GM12875 (cell line): ENCODE data around the gene SLC7A9.

Experiments
- H3K4me3 ChIP-seq: one replicate; pipeline ENCODE4 v1.5.1; 2011; ENCODE audit warnings: low read depth, low read length, control low read depth
- TF ChIP-seq, protein P1 (sequence below): IDR thresholded peaks from 2 replicates; pipeline ENCODE4 v1.5.1; 2011; ENCODE audit warnings: low read depth, mild to moderate bottlenecking, control low read depth, inconsistent platforms, low read length, moderate library complexity, borderline replicate concordance; ENCODE audit not compliant: insufficient read depth

SLC7A9 gene

DNA sequence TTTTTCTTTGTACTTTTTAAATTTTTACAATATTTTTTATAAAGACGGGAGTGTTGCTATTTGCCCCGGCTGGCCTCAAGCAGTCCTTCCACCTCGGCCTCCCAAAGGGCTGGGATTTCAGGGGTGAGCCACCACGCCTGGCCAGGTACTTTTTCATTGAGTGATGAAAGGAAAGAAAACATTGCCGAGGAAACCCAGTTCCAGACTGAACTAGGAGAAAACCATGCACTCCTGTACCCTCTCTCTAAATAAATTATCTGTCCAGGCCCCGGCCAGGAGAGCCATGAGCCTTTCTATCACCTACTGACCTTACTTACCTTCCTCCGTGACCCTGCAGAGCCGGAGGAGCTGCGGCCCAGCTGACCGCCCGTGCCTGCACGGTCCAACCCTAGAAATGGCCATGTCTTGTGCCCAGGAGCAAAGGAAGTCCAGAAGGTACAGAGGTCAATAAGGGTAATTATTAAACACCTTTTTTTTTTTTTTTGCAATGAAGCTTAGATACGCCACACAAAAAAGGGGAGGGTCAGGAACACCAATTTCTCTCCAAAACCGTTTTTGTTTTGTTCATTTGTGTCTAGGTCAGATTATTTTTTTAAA lies at the start of gene SLC7A9:
Gene SLC7A9, minus strand, starts transcription at position 399 of the 597 bp plus-strand sequence. CDS start 1,233 bp downstream, outside the sequence.
- TF ChIP-seq, protein P1, sequence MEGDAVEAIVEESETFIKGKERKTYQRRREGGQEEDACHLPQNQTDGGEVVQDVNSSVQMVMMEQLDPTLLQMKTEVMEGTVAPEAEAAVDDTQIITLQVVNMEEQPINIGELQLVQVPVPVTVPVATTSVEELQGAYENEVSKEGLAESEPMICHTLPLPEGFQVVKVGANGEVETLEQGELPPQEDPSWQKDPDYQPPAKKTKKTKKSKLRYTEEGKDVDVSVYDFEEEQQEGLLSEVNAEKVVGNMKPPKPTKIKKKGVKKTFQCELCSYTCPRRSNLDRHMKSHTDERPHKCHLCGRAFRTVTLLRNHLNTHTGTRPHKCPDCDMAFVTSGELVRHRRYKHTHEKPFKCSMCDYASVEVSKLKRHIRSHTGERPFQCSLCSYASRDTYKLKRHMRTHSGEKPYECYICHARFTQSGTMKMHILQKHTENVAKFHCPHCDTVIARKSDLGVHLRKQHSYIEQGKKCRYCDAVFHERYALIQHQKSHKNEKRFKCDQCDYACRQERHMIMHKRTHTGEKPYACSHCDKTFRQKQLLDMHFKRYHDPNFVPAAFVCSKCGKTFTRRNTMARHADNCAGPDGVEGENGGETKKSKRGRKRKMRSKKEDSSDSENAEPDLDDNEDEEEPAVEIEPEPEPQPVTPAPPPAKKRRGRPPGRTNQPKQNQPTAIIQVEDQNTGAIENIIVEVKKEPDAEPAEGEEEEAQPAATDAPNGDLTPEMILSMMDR, result no peak
- no peak within 1 kb of the TSS for H3K4me3 ChIP-seq

DNA sequence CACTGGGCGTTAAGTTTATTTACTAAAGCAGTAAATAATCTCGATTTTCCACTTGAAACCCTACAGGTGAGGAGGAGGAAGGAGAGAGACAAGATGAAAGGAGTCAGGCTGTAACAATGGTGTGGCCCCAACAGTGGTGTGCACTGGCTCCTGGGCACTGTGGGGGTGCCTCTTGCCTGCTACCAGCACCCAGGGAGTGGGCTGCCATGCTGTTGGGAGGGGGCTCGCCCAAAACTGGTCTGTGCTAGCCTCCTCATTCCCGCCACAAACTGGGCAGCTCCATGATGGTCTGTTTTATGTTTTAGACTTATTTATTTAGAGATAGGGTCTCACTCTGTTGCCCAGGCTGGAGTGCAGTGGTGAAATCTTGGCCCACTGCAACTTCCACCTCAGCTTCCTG lies 49.8 kb upstream of the SLC7A9 start:
- H3K4me3 ChIP-seq, result no peak overlapping the region
- TF ChIP-seq, protein P1, result no peak

DNA sequence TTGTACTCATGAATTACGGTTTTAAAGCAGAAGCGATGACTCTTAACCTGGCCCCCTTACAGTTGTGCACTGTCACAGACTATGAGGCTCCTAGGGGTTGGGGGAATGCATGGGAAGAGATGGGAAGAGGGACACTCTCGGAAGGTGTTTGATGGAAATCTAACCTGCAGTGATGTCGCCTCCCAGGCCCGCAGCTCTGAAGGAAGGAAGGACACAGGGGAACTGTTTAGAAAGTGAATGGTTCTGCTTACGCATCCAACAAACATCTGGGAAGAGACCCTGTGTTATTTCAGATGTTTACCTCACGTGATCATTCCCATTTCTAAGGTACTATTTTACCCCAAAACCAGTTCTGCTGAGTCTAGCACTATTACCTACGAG lies 48.0 kb upstream of the SLC7A9 start:
- TF ChIP-seq, protein P1, result no peak
- no peak overlapping the region for H3K4me3 ChIP-seq

DNA sequence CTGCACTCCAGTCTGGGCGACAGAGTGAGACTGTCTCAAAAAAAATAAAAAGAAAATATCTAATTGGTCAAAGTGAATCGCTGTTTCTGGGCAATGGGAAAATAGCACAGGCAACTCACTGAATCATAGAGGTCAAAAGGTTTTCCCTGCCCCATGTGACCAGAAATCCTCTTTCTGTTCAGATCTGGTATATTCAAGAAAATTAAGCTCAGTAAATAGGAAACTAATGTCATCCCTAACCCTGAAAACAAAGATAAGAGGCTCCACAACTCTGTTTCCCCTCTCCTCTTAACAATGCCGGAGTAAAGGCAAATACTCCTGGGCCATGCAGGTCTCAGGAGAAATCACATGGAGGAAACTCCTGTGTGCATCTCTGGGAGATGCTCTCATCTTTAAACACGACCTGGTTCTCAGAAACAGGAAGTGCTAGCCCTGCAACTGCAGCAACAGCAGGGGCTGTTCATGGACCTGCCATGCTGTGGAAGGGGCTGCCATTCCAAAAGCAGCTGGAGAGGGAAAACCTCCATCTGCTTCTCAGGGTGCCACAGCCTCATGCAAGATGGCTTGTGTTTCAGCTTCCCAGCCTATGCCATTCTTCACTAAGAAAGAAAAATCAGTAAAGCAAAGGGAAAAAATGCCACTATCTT lies 47.5 kb upstream of the SLC7A9 start:
- TF ChIP-seq, protein P1, result no peak

DNA sequence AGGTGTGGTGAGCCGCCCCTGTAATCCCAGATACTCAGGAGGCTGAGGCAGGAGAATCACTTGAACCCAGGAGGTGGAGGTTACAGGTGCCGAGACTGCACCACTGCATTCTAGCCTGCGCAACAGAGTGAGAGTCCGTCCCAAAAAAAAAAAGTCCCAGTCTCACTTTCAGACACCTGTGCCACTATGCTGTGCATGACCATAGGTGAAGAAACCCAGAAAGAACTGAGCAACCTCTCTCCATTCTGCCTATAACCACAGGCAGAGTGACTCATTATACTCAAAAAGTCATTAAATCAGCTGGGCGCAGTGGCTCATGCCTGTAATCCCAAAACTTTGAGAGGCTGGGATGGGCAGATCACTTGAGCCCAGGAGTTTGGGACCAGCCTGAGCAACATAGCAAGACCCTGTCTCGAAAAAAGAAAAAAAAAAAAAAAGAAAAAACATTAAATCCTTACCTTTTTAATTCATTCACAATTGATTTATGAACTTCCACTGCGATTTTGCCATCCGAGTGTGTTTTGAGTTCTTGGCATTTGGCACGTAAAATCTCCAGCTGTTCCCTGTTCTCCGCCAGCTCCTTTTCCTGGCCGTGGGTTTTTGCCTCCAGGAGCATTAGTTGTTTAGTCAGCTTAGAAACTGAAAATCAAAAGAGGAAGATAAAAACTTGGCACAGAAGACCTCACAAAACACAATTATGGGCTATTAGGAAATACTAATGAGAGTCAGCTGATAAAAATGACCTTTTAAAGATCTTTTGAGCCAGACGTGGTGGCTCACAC lies 45.5 kb upstream of the SLC7A9 start:
- TF ChIP-seq, protein P1, result no peak

More for the DNA sequence above, 47.5 kb upstream of the SLC7A9 start:
- H3K4me3 ChIP-seq, result no peak overlapping the region

DNA sequence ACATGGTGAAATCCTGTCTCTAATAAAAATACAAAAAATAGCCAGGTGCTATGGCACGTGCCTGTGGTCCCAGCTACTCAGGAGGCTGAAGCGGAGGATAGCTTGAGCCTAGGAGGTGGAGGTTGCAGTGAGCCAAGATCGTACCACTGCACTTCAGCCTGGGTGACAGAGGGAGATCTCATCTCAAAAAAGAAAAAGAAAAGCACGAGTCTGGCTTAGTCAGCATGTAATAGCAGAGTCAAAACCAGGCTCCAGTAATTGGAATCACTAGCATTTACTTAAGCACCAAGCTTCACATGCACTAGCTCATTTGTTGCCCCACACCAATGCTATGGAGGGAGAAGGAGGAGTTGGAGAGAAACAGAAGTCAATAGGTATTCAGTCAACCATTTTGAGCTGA lies 41.9 kb upstream of the SLC7A9 start:
- TF ChIP-seq, protein P1, result no peak
- no peak overlapping the region for H3K4me3 ChIP-seq

More for the DNA sequence above, 45.5 kb upstream of the SLC7A9 start:
- H3K4me3 ChIP-seq, result no peak overlapping the region

DNA sequence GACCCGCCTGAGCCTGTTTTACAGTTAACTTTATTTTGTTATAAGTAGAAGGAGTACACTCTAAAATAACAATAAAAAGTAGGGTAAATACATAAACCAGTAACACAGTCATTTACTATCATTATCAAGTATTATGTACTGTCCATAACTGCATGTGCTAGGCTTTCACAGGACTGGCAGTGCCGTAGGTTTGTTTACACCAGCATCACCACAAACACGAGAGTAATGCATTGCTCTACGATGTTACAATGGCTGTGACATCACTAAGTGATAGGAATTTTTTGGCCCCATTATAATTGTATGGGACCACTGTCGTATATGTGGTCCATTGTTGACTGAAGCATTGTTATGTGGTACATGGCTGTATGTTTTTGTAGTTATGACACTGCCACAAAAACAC lies 41.3 kb upstream of the SLC7A9 start:
- TF ChIP-seq, protein P1, result no peak
- no peak overlapping the region for H3K4me3 ChIP-seq
